Muscle of back (tissue), 13 donors: ENCODE results near the gene GRXCR2. TPM values are rescaled to one million over a fixed set of nuclear protein-coding genes. Genes with fewer than 3 reads are reported as not detected.
"Not testable (repeated sequence)": the region's sequence is repeated elsewhere in the genome, so short reads cannot be mapped to it uniquely, and the experiment has no call there.

Experiments
- DNase-seq, 3 donors: peaks; one replicate each; pipeline versions ENCODE4 v3.0.0 to v3.0.0-alpha.2; 2013
- long read RNA-seq, 9 donors: transcript quantifications; one replicate each; lab custom pipeline, GENCODE V29; 2026
- polyA plus RNA-seq, 10 donors: library from polyadenylated mRNA; unstranded; fragments of 120-200 nt; gene quantifications; one replicate each; pipeline ENCODE4 v1.2.1, GENCODE V29; 2013; ENCODE audit not compliant: insufficient read length in 10 of 10

The GRXCR2 gene
- polyA plus RNA-seq: not detected
- long read RNA-seq, donor 1: 0 reads
- long read RNA-seq, donor 2: 0 reads
- long read RNA-seq, donor 3: 0 reads
- long read RNA-seq, donor 4: 0 reads
- long read RNA-seq, donor 5: 0 reads
- long read RNA-seq, donor 6: 0 reads
- long read RNA-seq, donor 7: 0 reads
- long read RNA-seq, donor 8: 0 reads
- long read RNA-seq, donor 9: 0 reads

GRCh38 chr5:145872914-145873313, at the start of gene GRXCR2:
GRXCR2 (minus strand) TSS chr5:145873014; CDS start chr5:145872968, 46 bp downstream.
- DNase-seq: no peak

GRCh38 chr5:145922059-145922458, 49.2 kb upstream of the GRXCR2 start:
- no peak for DNase-seq

GRCh38 chr5:145921211-145921610, 48.4 kb upstream of the GRXCR2 start:
- no peak for DNase-seq

GRCh38 chr5:145920542-145921210, 47.9 kb upstream of the GRXCR2 start:
- DNase-seq: no peak

- no peak for DNase-seq
These were observed 46.6 kb upstream of the GRXCR2 start for GRCh38 chr5:145919413-145919812.

GRCh38 chr5:145918397-145918796, 45.6 kb upstream of the GRXCR2 start:
- no peak for DNase-seq

GRCh38 chr5:145917288-145917687, 44.5 kb upstream of the GRXCR2 start:
- no peak for DNase-seq

- DNase-seq: no peak
These were observed 43.3 kb upstream of the GRXCR2 start for GRCh38 chr5:145915970-145916638.

- no peak for DNase-seq
These were observed 40.9 kb upstream of the GRXCR2 start for GRCh38 chr5:145913701-145914100.

- no peak for DNase-seq
These were observed 39.8 kb upstream of the GRXCR2 start for GRCh38 chr5:145912594-145912993.

GRCh38 chr5:145912019-145912418, 39.2 kb upstream of the GRXCR2 start:
- no peak for DNase-seq

GRCh38 chr5:145911164-145911563, 38.4 kb upstream of the GRXCR2 start:
- DNase-seq: no peak

- no peak for DNase-seq
These were observed 35.6 kb upstream of the GRXCR2 start for GRCh38 chr5:145908206-145908960.

GRCh38 chr5:145906401-145906800, 33.6 kb upstream of the GRXCR2 start:
- DNase-seq: peak in 2 of 3 donors; percentile 6 to 20

- no peak for DNase-seq
These were observed 31.9 kb upstream of the GRXCR2 start for GRCh38 chr5:145904743-145905142.

- no peak for DNase-seq
These were observed 31.1 kb upstream of the GRXCR2 start for GRCh38 chr5:145903867-145904266.

GRCh38 chr5:145903113-145903512, 30.3 kb upstream of the GRXCR2 start:
- no peak for DNase-seq

GRCh38 chr5:145902421-145902820, 29.6 kb upstream of the GRXCR2 start:
- DNase-seq: no peak

GRCh38 chr5:145898171-145898570, 25.4 kb upstream of the GRXCR2 start:
- DNase-seq: no peak

GRCh38 chr5:145891378-145891777, 18.6 kb upstream of the GRXCR2 start:
- DNase-seq: not testable (repeated sequence)

GRCh38 chr5:145889611-145890010, 16.8 kb upstream of the GRXCR2 start:
- DNase-seq: no peak

GRCh38 chr5:145887976-145888574, 15.3 kb upstream of the GRXCR2 start:
- peak in 2 of 3 donors; percentile 11 to 30 for DNase-seq
